ENCODE results near the gene FBN3.

The FBN3 gene

DNA sequence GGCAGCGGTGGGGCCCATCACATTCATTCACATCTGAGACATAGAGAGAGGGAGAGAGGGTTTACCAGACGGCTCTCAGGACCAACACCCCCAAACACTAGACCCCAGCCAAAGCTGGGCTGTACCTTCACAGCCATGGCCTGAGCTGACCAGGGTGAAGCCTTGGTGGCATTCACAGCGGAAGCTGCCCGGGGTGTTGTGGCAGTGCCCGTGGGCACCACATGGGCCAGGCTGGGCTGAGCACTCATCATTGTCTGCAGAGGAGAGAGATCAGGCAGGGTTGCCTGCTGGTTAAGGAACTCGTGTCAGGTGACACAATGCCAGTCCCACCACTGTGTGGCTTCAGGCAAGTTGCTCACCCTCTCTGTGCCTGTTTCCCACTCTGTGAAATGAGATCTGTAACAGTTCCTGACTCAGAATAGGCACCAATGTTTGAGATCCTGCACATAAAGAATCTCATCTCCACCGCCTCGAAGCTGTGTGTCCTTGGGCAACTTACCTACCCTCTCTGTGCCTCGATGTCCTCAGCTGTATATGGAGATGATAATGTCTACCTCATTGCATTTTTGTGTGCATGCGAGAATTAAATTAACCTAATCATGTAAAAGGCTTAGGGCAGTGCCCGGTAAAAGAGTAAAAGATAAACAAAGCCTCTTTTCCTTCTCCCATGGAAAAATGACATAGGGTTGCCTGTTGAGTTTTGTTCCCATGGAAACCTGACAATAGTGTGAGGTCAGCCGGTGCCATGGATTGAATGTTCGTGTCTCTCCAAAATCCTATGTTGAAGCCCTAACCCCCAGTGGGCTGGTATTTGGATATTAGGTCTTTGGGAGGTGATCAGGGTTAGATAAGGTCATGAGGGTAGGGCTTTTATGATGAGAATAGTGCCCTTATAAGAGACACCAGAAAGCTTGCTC lies 74.0 kb downstream of the FBN3 start:
- TF ChIP-seq EGR1 (IDR thresholded peaks at IDR 0.05), result no peak
- no peak for TF ChIP-seq TCF12 (IDR thresholded peaks at IDR 0.05; ENCODE audit: low read depth)
- TF ChIP-seq TEAD4 (IDR thresholded peaks at IDR 0.05), result no peak
- TF ChIP-seq YY1 (IDR thresholded peaks at IDR 0.05; ENCODE audit: low read depth), result no peak
- no peak for TF ChIP-seq TAF1 (IDR thresholded peaks at IDR 0.05; ENCODE audit: low read depth)
- no peak for TF ChIP-seq EP300 (IDR thresholded peaks at IDR 0.05; ENCODE audit: borderline replicate concordance)
- no peak for TF ChIP-seq RAD21 (IDR thresholded peaks at IDR 0.05; ENCODE audit: low read depth)
- TF ChIP-seq, protein P1, sequence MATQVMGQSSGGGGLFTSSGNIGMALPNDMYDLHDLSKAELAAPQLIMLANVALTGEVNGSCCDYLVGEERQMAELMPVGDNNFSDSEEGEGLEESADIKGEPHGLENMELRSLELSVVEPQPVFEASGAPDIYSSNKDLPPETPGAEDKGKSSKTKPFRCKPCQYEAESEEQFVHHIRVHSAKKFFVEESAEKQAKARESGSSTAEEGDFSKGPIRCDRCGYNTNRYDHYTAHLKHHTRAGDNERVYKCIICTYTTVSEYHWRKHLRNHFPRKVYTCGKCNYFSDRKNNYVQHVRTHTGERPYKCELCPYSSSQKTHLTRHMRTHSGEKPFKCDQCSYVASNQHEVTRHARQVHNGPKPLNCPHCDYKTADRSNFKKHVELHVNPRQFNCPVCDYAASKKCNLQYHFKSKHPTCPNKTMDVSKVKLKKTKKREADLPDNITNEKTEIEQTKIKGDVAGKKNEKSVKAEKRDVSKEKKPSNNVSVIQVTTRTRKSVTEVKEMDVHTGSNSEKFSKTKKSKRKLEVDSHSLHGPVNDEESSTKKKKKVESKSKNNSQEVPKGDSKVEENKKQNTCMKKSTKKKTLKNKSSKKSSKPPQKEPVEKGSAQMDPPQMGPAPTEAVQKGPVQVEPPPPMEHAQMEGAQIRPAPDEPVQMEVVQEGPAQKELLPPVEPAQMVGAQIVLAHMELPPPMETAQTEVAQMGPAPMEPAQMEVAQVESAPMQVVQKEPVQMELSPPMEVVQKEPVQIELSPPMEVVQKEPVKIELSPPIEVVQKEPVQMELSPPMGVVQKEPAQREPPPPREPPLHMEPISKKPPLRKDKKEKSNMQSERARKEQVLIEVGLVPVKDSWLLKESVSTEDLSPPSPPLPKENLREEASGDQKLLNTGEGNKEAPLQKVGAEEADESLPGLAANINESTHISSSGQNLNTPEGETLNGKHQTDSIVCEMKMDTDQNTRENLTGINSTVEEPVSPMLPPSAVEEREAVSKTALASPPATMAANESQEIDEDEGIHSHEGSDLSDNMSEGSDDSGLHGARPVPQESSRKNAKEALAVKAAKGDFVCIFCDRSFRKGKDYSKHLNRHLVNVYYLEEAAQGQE (IDR thresholded peaks at IDR 0.05; ENCODE audit: low read depth), result no peak
- no peak for TF ChIP-seq CREB1 (IDR thresholded peaks at IDR 0.05; ENCODE audit: low read depth)
- TF ChIP-seq, protein P2, sequence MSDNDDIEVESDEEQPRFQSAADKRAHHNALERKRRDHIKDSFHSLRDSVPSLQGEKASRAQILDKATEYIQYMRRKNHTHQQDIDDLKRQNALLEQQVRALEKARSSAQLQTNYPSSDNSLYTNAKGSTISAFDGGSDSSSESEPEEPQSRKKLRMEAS (IDR thresholded peaks at IDR 0.05), result no peak
- no peak for TF ChIP-seq FOXM1 (IDR thresholded peaks at IDR 0.05; ENCODE audit: borderline replicate concordance, low read depth)
- no peak for TF ChIP-seq CEBPB (IDR thresholded peaks at IDR 0.05)
- TF ChIP-seq ZBTB7A (IDR thresholded peaks at IDR 0.05; ENCODE audit: low read depth), result no peak
- TF ChIP-seq, protein P3, sequence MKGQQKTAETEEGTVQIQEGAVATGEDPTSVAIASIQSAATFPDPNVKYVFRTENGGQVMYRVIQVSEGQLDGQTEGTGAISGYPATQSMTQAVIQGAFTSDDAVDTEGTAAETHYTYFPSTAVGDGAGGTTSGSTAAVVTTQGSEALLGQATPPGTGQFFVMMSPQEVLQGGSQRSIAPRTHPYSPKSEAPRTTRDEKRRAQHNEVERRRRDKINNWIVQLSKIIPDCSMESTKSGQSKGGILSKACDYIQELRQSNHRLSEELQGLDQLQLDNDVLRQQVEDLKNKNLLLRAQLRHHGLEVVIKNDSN (IDR thresholded peaks at IDR 0.05), result no peak
- no peak for TF ChIP-seq NFIC (IDR thresholded peaks at IDR 0.05)

DNA sequence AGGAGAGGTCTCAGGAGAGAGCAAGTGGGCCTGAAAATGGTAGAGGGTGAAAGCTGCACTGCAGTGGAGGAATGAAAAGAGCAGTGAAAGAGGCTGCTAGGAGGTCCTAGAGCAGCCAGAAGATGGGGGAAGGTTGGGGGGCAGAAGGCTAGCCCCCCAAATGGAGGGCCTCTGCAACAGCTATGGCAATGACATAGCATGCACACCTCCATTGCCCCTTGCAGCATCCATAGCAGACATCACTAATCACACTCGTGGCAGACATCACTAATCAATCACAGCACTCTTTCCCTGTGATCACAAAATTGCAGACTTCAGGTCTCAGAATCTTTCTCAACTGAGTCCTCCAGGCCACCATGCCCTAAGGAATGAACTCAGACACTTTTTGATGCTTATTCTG lies 74.9 kb downstream of the FBN3 start:
- TF ChIP-seq TCF12 (IDR thresholded peaks at IDR 0.05; ENCODE audit: low read depth) (no peak), EP300 (IDR thresholded peaks at IDR 0.05; ENCODE audit: borderline replicate concordance) (no peak), YY1 (IDR thresholded peaks at IDR 0.05; ENCODE audit: low read depth) (peak; percentile 58; the same call in 1 of the 2 replicates)

DNA sequence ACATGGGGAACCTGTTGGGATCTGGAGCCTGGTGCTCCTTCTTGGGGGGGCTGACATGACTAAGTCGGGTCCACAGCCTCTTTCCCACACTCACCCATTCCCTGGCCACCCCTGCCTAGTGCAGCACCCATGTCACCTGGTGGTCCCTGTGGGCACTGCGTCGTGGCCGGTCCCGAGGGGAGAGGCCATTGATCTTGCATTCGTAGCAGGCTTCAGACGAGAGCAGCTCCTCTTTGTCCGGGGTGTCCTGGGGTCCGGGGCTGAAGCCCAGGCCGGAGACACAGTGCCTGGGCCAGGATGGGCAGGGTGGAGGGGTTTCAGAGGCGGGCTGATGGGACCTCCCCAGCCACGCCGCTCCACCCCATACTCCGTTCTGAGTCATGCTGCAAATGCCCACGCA lies 77.5 kb downstream of the FBN3 start:
- TF ChIP-seq TCF12 (IDR thresholded peaks at IDR 0.05; ENCODE audit: low read depth) (no peak), FOXM1 (IDR thresholded peaks at IDR 0.05; ENCODE audit: borderline replicate concordance, low read depth) (no peak), CREB1 (IDR thresholded peaks at IDR 0.05; ENCODE audit: low read depth) (no peak), RAD21 (IDR thresholded peaks at IDR 0.05; ENCODE audit: low read depth) (no peak), TEAD4 (IDR thresholded peaks at IDR 0.05) (no peak), ZBTB7A (IDR thresholded peaks at IDR 0.05; ENCODE audit: low read depth) (no peak), EP300 (IDR thresholded peaks at IDR 0.05; ENCODE audit: borderline replicate concordance) (no peak), CEBPB (IDR thresholded peaks at IDR 0.05) (no peak), TAF1 (IDR thresholded peaks at IDR 0.05; ENCODE audit: low read depth) (no peak), YY1 (IDR thresholded peaks at IDR 0.05; ENCODE audit: low read depth) (no peak)
- TF ChIP-seq, protein P1 (IDR thresholded peaks at IDR 0.05; ENCODE audit: low read depth), result no peak
- TF ChIP-seq, protein P2 (IDR thresholded peaks at IDR 0.05), result no peak

DNA sequence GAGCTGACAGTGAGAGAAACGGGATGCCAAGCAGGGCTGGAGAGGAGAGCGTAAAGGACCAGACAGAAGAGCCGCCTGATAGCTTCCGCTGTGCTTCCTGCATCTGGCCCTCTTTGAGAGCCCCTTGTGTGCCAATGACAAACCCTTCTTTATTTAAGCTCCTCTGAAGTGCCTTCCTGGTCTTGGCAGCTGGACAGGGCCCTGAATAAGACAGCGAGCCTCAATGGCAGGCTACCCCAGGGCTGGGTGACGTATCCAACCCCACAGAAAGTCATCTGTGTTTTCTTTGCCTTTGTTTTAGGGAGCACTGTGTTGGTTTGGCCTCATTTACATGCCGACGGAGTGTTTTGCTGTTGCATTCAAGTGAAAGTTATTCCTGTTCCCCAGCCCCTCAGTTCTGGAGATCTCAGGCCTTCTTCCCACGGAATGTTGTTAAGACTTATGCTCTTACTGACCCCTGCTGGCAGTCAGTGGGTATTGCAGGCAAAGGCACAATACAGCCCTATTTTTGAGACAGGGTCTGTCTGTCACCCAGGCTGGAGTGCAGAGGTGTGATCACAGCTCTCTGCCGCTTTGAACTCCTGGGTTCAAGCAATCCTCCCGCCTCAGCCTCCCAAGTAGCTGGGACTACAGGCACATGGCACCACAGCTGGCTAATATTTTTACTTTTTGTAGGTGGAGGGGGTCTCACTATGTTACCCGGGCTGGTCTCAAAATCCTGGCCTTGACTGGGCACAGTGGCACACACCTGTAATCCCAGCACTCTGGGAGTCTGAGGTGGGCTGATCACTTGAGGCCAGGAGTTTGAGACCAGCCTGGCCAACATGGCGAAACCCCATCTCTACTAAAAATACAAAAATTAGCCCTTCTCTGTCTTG lies 80.1 kb downstream of the FBN3 start:
- TF ChIP-seq RAD21 (IDR thresholded peaks at IDR 0.05; ENCODE audit: low read depth), result peak; percentile 62
- no peak for TF ChIP-seq EP300 (IDR thresholded peaks at IDR 0.05; ENCODE audit: borderline replicate concordance)

DNA sequence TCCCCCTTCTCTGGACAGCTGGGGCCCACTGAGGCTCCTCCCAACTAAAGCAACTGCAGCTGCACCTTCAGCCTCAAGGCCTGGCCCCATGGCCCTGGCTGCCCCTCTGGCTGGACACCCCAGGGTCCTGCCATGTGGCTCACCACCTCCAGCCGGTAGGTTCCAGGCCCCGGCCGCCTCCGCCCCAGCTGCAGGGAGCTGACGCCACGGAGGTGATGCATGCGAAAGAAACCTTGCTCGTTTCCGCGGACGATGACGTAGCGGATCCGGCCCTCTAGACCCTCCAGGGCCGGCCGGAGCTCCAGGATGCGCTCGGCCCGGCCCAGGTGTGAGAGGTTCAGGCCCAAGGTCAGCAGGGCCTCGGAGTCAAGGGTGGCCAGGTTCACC lies 83.5 kb downstream of the FBN3 start:
- TF ChIP-seq, protein P1 (IDR thresholded peaks at IDR 0.05; ENCODE audit: low read depth), result no peak
- no peak for TF ChIP-seq ZBTB7A (IDR thresholded peaks at IDR 0.05; ENCODE audit: low read depth)
- no peak for TF ChIP-seq EGR1 (IDR thresholded peaks at IDR 0.05)
- no peak for TF ChIP-seq CREB1 (IDR thresholded peaks at IDR 0.05; ENCODE audit: low read depth)
- no peak for TF ChIP-seq TCF12 (IDR thresholded peaks at IDR 0.05; ENCODE audit: low read depth)
- no peak for TF ChIP-seq RAD21 (IDR thresholded peaks at IDR 0.05; ENCODE audit: low read depth)
- TF ChIP-seq FOXM1 (IDR thresholded peaks at IDR 0.05; ENCODE audit: borderline replicate concordance, low read depth), result no peak
- no peak for TF ChIP-seq NFIC (IDR thresholded peaks at IDR 0.05)
- TF ChIP-seq TAF1 (IDR thresholded peaks at IDR 0.05; ENCODE audit: low read depth), result no peak
- no peak for TF ChIP-seq YY1 (IDR thresholded peaks at IDR 0.05; ENCODE audit: low read depth)
